HL-60/S4 treated with retinoic acid at 250 ng/mL for 4 days and 3 days (cell line): ENCODE measurements around the gene CYP27A1.

ENCODE experiments used
- in situ Hi-C: fragments of 300-500 bp; cut with MboI; formaldehyde crosslinking; loops from 2 replicates; pipeline ENCODE4 v1.7.0; 2022; ENCODE audit warnings: low sequenced_read_pairs

Gene CYP27A1

DNA sequence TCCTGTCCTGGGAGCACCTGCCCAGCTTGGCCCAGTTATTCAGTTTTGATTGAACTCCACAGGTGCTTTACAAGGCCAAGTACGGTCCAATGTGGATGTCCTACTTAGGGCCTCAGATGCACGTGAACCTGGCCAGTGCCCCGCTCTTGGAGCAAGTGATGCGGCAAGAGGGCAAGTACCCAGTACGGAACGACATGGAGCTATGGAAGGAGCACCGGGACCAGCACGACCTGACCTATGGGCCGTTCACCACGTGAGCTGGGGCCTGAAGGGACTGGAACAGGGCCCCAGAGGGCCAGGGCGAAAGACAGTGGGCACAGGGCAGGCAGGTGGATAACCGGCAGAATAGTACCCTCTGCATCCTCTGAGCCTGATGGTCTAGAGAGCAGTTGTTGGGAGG is 27.6 kb downstream of the CYP27A1 start:
- in situ Hi-C loops: no loop called here

DNA sequence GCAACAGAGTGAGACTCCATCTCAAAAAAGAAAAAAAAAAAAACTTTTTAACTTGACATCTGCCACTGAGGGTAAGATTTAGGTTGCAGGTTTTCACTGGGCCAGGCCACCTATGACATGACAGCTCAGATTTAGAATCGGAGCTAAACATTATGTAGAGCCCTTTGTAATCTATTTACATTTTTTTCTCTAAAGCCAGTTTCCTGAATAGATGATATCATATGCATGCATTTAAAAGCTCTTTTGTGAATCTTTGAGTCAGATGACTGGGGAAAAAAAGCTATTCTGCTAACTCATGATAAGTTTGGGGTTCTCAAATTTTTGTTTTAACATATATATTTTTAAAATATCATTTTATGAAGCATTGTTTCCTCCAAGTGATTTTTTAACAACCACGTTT is 28.3 kb downstream of the CYP27A1 start:
- in situ Hi-C loops: no loop called here

DNA sequence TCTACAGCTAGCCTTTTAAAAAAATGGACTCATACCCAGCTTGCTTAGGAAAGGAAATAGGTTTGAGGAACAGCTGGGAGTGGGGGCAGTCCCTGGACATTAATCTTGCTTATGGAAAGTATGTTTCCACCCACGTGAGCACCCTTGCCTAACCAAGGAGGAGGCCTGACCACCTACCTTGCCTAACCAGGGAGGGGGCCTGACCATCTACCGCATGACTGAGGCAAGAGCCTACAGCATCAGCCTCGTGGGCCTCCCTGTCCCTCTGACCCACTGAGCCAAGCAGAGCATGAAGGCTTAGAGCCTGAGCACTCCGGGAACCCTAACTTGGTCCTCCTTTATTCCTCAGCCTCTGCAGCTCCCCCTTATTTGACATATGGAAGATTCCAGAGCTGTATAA is 29.4 kb downstream of the CYP27A1 start:
- in situ Hi-C loops: no loop called here

DNA sequence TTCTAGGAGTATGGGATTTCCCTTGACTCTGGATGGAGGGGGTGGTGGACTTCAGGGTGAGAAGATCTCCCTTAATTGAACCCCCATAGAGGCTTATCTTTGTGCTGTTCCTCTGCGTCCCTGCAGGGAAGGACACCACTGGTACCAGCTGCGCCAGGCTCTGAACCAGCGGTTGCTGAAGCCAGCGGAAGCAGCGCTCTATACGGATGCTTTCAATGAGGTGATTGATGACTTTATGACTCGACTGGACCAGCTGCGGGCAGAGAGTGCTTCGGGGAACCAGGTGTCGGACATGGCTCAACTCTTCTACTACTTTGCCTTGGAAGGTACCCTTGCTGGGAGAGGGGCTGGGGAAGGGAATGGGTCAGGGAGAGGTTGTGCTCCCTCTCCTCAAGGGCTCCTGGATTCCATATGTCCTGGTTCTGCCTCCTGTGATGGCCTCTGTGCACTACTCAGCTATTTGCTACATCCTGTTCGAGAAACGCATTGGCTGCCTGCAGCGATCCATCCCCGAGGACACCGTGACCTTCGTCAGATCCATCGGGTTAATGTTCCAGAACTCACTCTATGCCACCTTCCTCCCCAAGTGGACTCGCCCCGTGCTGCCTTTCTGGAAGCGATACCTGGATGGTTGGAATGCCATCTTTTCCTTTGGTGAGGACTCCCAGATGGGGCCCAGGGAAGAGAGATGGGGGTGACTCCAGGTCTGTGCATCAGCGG is 30.3 kb downstream of the CYP27A1 start:
- in situ Hi-C loops: no loop called here

DNA sequence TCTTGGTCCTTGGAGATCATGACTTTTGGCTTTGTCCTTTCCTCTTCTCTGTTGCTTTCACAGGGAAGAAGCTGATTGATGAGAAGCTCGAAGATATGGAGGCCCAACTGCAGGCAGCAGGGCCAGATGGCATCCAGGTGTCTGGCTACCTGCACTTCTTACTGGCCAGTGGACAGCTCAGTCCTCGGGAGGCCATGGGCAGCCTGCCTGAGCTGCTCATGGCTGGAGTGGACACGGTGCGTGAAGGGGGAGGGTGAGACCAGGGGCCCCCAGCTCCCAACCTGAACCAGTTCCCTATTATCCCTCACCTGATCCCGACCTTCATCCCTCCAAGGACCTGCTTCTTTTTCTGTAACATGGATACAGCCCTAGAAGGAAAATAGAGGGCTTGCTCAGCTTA is 30.9 kb downstream of the CYP27A1 start:
- in situ Hi-C loops: no loop called here

DNA sequence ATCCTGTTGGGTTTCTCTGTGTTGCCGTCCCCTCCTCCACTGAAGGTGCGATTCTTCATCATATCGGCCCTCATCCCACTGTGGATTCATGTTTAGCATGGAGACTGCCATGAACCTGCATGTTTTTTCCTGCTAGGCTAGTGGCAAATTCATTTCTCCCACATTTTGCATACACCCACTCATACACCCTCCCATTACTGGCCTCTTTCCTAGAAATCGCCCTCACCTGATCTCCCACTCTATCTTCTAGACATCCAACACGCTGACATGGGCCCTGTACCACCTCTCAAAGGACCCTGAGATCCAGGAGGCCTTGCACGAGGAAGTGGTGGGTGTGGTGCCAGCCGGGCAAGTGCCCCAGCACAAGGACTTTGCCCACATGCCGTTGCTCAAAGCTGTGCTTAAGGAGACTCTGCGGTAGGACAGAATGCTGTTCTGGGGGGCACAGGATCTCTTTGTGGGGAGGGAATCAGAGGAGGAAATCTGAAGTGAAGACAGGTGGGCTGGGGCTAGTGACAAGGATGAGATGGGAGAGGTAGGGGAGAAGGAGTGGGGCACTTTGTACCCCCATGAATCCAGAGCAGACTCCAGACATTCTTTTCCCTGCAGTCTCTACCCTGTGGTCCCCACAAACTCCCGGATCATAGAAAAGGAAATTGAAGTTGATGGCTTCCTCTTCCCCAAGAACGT is 32.0 kb downstream of the CYP27A1 start:
- in situ Hi-C loops: no loop called here

DNA sequence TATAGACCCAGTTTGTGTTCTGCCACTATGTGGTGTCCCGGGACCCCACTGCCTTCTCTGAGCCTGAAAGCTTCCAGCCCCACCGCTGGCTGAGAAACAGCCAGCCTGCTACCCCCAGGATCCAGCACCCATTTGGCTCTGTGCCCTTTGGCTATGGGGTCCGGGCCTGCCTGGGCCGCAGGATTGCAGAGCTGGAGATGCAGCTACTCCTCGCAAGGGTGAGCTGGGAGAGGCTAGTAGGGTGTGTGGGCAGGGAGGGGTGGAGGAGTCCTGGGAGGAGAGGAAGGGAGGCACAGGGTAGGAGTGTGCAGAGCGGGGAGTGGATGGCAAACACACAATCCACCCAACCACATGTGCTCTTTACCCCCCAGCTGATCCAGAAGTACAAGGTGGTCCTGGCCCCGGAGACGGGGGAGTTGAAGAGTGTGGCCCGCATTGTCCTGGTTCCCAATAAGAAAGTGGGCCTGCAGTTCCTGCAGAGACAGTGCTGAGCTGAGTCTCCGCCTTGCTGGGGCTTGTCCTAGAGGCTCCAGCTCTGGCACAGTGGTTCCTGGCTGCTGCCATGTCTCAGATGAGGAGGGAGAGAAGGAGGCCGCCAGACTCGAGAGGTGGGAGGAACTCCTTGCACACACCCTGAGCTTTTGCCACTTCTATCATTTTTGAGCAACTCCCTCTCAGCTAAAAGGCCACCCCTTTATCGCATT is 32.7 kb downstream of the CYP27A1 start:
- in situ Hi-C loops: no loop called here

DNA sequence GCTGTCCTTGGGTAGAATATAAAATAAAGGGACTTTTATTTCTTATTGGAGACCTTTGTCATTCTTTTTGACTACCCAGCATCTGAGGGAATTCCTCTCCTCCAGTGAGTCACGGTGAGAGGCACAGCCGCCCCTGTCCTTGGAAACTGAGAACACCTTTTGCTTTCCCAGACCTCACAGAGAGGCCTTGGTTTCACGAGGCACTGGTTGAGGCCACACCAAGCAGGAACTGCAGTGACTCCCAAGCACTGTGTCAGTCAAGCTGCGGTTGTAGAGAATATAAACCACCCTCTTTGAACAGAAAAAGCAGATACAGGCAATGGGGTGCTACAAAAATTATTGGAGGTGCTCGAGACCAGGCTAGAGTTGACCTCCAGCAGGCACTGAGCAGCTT is 33.3 kb downstream of the CYP27A1 start:
- in situ Hi-C loops: no loop called here

DNA sequence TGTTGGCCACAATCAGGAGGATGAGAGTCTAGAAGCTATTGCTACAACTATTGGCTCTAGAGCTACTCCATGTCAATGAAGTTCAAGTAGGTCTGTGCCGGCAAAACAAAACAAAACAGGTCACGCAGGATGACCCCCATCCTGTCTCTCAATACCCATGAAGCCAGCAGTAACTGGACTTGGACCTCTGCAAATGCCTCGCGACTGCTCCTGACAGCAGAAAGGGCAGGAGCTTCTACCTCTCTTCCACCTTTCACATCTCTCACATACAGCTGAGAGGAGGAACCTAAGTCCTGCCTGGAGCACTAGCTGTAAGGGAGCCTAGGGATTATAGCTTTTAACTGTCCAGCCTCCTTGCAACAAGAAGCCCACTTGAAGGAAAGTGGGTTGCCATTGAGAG is 33.7 kb downstream of the CYP27A1 start:
- in situ Hi-C loops: no loop called here

DNA sequence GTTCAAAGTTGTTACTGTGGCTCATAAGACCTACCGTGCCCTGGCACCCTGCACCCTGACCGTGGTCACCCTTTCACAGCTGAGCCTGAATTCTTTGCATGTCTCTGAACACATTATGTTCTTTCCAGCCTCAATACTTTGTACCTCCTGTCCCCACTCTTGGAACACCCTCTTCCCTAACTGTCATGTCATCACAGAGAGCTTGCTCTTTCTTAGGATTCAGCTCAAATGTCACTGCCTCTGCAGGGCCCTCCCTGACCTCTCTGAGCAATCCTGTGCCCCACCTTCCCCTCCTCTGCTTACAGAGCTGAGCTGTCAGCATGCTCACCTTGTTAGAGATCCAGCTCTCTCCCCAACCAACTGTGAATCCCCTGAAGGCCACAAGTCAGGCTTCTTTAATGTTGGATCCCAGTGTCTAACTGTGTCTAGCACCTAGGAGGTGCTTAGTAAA is 34.6 kb downstream of the CYP27A1 start:
- in situ Hi-C loops: no loop called here

DNA sequence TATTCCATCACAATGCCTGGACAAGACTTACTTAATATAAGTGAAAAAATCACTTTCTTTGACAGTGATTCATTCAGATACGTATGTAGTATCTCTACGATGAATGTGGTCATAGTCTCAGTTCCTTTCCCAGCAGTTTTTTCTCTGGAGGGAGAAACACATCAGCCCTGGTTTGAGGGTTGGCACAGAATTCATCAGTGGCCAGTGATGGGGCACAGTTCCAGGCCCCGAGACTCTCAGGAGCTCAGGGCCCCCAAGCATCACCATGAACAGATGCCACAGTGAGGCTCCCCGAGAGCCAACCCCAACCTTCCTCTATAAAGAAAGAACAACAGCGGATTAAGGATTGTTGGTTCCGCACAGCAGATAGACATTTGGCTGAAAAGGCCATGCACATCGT is 37.1 kb downstream of the CYP27A1 start:
- in situ Hi-C loops: no loop called here

DNA sequence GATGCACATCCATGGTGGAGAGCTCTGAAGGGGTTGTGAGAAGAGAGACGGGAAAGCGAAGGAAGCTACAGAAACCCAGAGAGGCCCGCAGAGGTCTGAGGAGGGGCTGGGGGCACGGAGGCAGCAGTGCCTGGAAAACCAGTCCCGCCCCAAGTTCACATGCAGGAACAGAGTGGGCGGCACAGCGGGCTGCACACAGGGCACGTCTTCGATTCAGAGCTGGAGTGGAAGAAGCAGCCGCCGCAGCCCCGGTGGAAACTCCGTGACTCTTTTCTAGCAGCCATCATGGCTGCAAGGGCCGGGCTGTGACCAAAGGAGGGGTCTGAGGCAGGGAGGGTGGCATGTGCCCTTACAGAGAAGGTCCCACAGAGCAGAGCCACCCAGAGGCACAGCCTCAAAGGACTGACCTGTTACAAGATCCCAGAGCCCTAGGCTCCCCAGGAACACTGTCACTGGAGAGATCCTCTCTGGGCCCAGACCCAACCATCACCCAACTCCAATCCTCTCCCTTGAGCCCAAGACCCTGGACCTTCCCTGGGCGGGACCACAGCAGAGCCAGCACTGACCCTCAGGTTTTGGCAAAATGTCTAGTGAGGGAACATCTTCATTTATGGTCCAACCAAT is 38.9 kb downstream of the CYP27A1 start:
- in situ Hi-C loops: no loop called here

DNA sequence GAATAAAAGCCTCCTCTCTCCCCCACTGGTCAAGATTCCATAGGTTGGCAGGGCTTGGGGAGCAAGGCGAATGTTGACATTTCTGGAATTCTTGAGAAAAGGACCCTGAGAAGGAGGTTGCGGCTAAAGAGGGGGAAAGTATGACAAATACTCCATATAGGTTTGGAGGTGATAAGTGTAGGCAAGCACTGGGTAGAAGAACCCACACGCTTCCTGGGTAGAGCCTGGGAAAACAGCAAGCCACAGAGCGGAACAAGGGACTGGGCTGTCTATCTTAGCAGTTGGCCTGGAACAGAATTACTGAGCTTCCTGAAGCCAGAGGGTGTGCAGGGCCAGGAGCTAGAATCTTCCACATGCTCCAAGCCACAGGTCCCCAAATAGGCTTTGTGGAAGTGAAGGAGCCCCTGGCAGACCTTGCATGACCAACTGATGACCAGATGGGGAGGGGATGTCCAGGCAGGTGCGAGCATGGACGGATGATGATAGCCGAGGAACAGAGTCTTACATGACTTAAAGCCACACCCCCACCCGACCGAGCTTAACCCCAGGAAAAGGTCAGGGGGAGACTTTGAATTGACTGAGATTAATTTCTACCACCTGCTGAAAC is 39.8 kb downstream of the CYP27A1 start:
- in situ Hi-C loops: no loop called here

DNA sequence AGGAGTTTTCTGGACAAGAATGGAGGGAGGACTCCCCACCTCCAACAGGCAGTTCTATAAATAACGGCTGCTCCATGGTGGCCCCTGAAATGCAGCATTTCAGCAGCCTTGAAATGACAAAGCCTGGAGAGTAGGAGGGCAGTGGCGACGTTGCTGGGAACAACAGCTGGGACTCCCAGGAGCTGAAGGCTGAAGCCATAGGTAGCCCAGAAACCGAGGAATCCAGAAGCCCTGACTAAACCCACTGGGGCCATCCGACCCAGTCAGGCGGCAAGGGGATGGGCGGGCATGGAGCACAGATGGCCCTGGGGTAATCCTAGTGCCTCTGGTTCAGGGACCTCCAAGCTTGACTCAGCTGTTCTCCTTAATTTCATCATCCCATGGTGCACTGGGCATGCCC is 40.7 kb downstream of the CYP27A1 start:
- in situ Hi-C loops: no loop called here

DNA sequence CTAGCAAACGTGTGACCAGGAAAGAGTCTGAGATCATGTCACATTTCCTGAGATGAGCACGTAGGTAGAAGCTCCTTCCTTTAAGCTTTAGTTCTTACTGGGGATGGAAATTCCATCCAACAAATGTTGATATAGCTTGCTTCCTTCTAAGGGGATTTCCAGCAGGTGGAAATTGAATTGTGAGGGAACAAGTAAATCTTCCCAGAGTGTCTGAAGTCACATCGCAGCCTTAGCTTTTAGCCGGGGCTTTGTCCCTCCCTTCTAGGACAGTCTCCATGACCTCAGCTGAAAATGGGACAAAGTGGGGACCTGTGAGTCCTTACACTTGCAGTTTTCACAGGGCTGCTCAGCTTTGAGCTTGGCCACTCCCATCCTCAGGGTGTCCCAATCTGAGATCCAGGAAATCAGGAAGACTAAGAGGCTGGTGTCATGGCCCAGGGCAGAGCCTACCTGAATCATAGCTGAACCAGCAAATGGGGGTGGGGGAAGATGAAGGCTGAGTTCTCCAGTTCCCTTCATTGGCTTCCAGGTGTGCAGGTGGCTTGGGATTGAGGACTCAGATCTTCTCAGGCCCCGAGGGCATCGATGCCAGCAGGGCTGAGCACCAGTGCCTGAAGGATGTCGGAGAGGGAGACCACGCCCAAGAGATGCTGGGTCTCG is 41.4 kb downstream of the CYP27A1 start:
- in situ Hi-C loops: no loop called here

DNA sequence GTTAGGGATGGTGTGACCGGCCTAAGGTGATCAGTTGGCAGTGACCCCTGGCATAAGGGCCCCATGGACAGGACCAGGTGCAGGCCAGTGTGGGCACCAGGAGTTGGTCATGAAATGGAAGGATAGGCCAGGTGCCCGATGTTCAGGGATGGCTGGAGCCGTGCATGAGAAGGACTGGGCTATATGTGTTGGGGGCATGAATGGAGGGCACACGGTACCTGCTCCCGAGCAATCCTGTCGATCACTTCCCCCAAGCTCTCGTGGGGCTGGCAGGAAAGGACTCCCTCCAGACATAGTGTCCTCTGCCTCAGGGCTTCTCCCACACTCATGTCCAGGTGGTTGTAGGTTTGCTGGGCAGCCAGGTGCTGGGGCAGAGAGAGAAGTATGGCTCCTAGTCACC is 42.1 kb downstream of the CYP27A1 start:
- in situ Hi-C loops: no loop called here

DNA sequence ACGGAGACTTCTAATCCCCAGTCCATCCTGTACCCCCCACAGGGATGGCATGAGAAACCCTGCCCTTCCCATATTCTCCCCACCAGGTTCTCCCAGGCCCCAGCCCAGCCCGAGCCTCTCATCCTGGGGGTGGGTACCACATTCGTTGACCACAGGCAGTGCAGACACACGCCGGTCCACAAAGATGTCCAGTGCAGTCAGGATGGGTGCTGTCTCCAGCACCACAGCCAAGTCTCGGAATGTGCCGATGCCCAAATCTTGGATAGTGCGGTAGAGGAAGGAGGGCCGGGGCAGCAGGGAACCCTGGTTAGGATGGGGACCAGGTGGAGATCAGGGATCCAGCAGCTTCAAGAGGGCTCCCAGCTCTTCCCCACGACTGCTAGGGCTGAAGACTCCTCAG is 44.8 kb downstream of the CYP27A1 start:
- in situ Hi-C loops: loop anchor here (25.0 kb wide), 2 partner anchors 414 to 539 kb away; partner anchors contain the start of genes TMBIM1 and VIL1

DNA sequence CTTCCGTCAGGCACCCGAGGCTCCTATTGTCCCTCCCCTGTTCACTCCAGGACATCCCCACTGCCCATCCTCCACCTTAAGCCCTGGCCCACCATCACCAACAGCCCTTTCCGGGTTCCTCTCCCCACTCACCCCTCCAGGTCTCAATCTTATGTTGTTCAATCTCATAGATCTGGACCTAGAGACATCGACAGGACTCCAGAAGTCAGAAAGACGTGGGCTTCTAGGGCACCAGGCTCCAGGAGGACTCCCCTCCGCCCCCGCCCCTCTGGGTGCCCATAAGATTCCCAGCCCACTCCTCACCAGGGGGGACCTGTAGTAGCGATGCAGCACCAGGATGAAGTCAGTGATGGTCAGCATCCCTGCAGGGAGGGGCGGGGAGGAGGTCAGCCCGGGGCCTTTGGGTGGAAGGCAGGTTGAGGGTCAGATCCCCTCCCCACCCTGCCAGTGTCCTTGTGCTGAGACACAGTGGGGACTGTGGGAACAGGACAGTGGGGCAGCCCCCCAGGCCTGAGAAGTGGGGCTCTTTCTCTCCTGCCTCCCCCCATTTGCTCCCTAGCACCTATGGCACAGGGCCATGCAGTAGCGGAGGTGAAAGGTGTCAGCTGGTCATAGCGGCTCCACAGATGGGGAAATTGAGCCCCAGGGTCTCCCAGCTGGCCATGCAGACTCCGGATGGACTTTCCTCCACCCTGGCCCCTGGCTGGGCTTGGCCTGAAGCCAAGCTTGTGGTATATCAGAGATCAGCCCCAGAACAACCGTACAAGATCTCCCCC is 45.9 kb downstream of the CYP27A1 start:
- in situ Hi-C loops: loop anchor here (25.0 kb wide), 2 partner anchors 416 to 541 kb away; partner anchors contain the start of genes TMBIM1 and VIL1

DNA sequence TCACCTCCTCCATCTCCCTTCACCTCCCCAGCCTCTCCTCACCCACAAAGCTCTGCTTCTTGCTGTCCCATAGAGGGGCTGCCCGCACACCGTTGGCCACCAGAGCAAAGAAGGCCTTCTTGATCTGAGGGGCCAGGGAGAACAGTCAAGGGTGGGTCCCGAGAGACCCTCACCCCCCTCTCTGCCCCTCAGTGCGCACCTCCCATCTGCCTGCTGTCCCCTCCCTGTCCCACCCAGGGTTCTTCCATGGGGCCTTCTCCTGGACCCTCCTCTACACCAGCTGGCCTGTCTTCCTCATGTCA is 46.5 kb downstream of the CYP27A1 start:
- in situ Hi-C loops: loop anchor here (25.0 kb wide), 2 partner anchors 416 to 541 kb away; partner anchors contain the start of genes TMBIM1 and VIL1
